SK-MEL-5 (cell line): ENCODE data around the gene UCN3. TPM values are rescaled to one million over a fixed set of nuclear protein-coding genes. Genes with fewer than 3 reads are reported as not detected.
"Not testable (repeated sequence)": the region's sequence is repeated elsewhere in the genome, so short reads cannot be mapped to it uniquely, and the experiment has no call there.

Experiments
- DNase-seq: peaks from one replicate; pipeline ENCODE4 v3.0.0-alpha.2; 2016; ENCODE audit warnings: low read depth, low spot score
- in situ Hi-C: cut with HindIII; loops from 2 replicates; pipeline ENCODE4 v1.10.0; 2016; ENCODE audit warnings: low sequenced_read_pairs, high pct_unique_total_duplicates, low pct_unique_long_range_greater_than_20kb
- total RNA-seq: library from RNA; depleted of rRNA; stranded (reverse); fragments of >200 nt; shearing (Covaris generic); gene quantifications from 2 replicates; pipeline ENCODE4 v1.2.3, GENCODE V29; 2014

The UCN3 gene
- total RNA-seq, 1 experiment from 2014 or later: not detected

- in situ Hi-C loops: no loop called here
- DNase-seq: no peak
Measured at GRCh38 chr10:5393529-5393928, 28.8 kb downstream of the UCN3 start.

- DNase-seq: no peak
- in situ Hi-C loops: no loop called here
Measured at GRCh38 chr10:5395168-5395567, 30.4 kb downstream of the UCN3 start.

- in situ Hi-C loops: no loop called here
- DNase-seq: no peak
Measured at GRCh38 chr10:5396556-5397300, 32.0 kb downstream of the UCN3 start.

DNA sequence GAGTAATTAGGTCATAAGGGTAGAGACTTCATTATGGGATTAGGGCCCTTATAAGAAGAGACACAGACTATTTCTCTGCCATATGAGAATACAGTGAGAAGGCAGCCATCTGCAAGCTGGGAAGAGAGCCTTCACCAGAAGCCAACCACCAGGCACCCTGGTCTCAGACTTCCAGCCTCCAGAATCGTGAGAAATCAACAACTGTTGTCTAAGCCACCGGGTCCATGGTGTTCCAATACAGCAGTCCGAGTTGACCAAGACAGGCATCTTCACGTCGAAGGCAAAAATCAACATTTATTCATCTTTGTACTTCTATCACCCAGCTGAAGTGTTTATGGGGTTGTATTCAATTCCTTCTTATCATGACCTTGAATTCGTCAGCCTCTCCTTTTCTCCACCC, 34.6 kb downstream of the UCN3 start:
- in situ Hi-C loops: no loop called here
- DNase-seq: no peak

GRCh38 chr10:5400468-5401240, 35.9 kb downstream of the UCN3 start:
- in situ Hi-C loops: no loop called here

GRCh38 chr10:5402798-5403197, 38.0 kb downstream of the UCN3 start:
- no peak for DNase-seq
- in situ Hi-C loops: no loop called here

More at GRCh38 chr10:5400468-5401240, 35.9 kb downstream of the UCN3 start:
- no peak for DNase-seq

GRCh38 chr10:5404208-5405041, 39.7 kb downstream of the UCN3 start, which contains the start of gene TUBAL3:
Gene TUBAL3, minus strand, starts transcription at chr10:5404828. Its CDS starts 36 bp downstream, at chr10:5404792.
- in situ Hi-C loops: no loop called here
- no peak for DNase-seq

GRCh38 chr10:5406918-5407317, 42.2 kb downstream of the UCN3 start:
- in situ Hi-C loops: no loop called here
- DNase-seq: no peak

DNA sequence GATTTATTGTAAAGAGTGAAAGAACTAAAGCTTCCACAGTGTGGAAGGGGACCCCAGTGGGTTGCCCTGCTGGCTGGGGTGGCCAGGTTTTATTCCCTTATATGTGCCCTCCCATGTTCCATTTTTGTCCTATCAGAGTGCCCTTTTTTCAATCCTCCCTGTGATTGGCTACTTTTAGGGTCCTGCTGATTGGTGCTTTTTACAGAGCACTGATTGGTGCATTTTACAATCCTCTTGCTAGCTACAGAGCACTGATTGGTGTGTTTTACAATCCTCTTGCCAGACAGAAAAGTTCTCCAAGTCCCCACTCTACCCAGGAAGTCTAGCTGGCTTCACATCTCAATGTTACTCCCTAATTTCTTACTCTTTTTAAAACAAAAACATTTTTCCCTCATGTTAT, 46.0 kb downstream of the UCN3 start:
- in situ Hi-C loops, DNase-seq: not testable (repeated sequence)

DNA sequence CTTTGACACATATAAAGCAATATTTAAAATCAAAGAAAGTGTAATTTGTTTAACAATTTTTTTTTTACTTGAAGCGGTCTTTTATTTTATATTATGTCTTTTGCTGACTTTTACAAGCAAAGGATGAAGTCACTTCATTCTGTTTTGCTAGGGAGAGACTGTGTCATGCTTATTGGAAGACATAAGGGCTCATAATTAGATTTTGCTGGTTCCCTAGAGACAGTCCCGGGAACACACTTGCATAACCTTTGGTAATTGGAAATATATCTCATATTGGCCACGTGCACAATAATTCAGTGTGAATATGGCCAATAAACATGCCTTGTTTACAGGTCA, 47.1 kb downstream of the UCN3 start:
- DNase-seq: no peak
- in situ Hi-C loops: no loop called here

GRCh38 chr10:5412277-5412941, 47.6 kb downstream of the UCN3 start, which contains the start of gene NET1:
Gene NET1, plus strand, starts transcription at chr10:5412557. Its CDS starts 136 bp downstream, at chr10:5412693.
- in situ Hi-C loops: no loop called here
- peak; percentile 81 for DNase-seq

DNA sequence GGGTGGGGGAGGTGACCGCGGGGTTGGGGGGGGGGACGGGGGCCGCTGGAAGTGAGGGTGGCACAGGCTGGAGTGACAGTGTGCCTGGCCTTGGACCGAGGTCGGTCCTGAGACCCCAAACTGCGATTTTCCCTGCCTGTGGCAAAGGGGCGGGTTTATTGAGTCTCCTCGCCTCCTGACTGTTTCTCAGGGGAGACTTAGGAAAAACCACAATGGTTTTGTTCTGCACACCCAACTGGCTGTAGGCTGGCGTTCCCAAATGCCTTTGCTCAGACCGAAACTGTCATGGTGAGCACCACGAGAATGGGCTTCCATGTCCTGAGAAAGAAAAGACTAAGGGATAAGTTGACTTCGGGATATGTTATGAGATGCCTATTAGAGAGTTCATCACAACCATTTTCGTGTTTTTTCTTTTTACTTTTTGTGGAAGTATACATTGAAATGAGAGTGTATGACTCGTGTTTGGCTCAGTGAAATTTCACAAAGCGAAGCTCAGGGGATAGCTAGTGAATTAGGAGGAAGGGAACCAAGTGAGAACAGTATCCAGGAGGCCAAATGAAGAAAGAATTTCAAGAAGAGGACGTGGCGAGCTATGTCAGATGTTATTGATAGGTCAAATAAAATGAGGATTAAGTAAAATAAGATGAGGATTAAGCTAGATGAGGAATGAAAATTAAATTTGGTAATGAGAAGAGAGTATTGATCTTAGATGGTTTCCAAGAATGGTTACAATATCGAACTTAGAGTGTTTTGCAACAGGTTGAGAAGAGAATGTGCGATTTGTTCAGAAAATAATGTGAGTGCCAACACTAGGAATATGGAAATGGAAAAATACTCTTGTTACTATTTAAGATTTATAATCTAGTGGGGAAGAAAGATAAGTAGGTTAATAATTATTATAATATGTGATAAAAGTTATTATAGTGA, 48.5 kb downstream of the UCN3 start:
- in situ Hi-C loops: no loop called here
- DNase-seq: peak; percentile 51

GRCh38 chr10:5416981-5417380, 52.2 kb downstream of the UCN3 start:
- in situ Hi-C loops: no loop called here

DNA sequence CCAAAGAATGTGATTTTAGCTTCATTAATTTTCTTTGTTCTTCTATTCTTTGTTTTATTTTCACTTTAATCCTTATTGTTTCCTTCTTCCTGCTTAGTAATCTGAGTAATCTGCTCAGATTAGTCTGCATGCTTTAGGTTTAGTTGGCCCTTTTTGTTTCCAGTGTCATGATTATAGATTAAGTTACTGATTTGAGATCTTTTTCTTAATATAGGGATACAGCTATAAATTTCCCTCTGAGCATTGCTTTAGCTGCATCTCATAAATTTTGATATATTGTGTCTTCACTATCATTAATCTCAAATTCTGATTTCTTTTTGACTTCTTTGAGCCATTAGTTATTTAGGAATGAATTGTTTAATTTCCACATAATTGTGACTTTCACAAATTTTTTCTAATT, 53.8 kb downstream of the UCN3 start:
- DNase-seq: no peak
- in situ Hi-C loops: no loop called here

More at GRCh38 chr10:5416981-5417380, 52.2 kb downstream of the UCN3 start:
- DNase-seq: no peak

DNA sequence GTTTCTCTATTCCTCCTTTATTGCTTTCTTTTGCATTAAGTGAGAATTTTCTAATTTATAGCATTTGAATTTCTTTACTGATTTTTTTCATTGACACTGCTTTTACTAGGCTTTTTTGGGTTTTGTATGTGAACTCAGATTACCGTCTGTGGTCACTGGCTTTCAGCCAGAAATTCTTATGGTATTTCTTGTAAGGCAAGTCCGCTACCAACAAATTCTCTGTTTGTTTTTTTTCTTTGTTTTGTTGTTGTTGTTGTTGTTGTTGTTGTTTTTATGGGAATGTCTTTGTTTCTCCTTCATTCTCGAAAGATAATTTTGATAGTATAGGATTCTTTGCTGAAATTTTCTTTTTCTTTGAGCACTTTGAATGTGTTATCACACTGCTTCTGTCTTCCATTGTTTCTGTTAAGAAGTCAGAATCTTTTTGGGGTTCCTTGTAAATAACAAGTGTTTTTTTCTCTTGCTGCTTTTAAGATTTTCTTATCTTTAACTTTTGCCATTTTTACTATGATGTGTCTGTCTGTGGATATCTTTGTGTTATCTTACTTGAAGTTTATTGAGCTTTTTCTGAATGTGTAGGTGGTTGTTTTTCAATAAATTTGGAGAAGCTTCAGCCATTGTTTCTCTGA, 54.8 kb downstream of the UCN3 start:
- DNase-seq: no peak

GRCh38 chr10:5423771-5424170, 59.0 kb downstream of the UCN3 start:
- DNase-seq: peak; percentile 60
- in situ Hi-C loops: no loop called here

More for the DNA sequence above, 54.8 kb downstream of the UCN3 start:
- in situ Hi-C loops: no loop called here
